Astrocyte (in vitro differentiated cells and primary cell): ENCODE data around the gene CECR2. TPM values are rescaled to one million over a fixed set of nuclear protein-coding genes. Genes with fewer than 3 reads are reported as not detected.

ENCODE experiments used
- DNase-seq: peaks from one replicate; pipeline ENCODE4 v3.0.0-alpha.2; 2010; ENCODE audit warnings: low read depth
- FAIRE-seq: peaks from 2 replicates; lab custom pipeline; 2011; peaks lifted over from hg19 to GRCh38; lab: Jason Lieb, UNC
- H2AFZ ChIP-seq: 2 replicates; pipeline ENCODE4 v1.6.0; 2012; ENCODE audit warnings: low read depth, low read length, inconsistent platforms
- H3K27ac ChIP-seq: 2 replicates; pipeline ENCODE4 v1.5.1; 2011; ENCODE audit warnings: low read depth, low read length, inconsistent platforms
- H3K27me3 ChIP-seq: 2 replicates; pipeline ENCODE4 v1.6.0; 2011; ENCODE audit warnings: low read length, inconsistent platforms; ENCODE audit not compliant: insufficient read depth
- H3K36me3 ChIP-seq: 2 replicates; pipeline ENCODE4 v1.5.1; 2011; ENCODE audit warnings: low read length, inconsistent platforms; ENCODE audit not compliant: insufficient read depth
- H3K4me1 ChIP-seq: 2 replicates; pipeline ENCODE4 v1.5.1; 2011; ENCODE audit warnings: low read length, inconsistent platforms; ENCODE audit not compliant: insufficient read depth
- H3K4me2 ChIP-seq: 2 replicates; pipeline ENCODE4 v1.6.0; 2012; ENCODE audit warnings: low read length, inconsistent platforms
- H3K4me3 ChIP-seq: 2 replicates; pipeline ENCODE4 v1.5.1; 2011; ENCODE audit warnings: low read depth, mild to moderate bottlenecking, low read length, inconsistent platforms; ENCODE audit not compliant: insufficient read depth
- H3K79me2 ChIP-seq: 2 replicates; pipeline ENCODE4 v1.6.0; 2012; ENCODE audit warnings: mild to moderate bottlenecking, low read length, inconsistent platforms; ENCODE audit not compliant: insufficient read depth
- H3K9ac ChIP-seq: 2 replicates; pipeline ENCODE4 v1.6.0; 2012; ENCODE audit warnings: mild to moderate bottlenecking, low read length, inconsistent platforms
- H3K9me3 ChIP-seq: 2 replicates; pipeline ENCODE4 v1.5.1; 2012; ENCODE audit warnings: low read depth, mild to moderate bottlenecking, low read length, inconsistent platforms; ENCODE audit not compliant: insufficient read depth
- H4K20me1 ChIP-seq: 2 replicates; pipeline ENCODE4 v1.6.0; 2012; ENCODE audit warnings: low read length, inconsistent platforms; ENCODE audit not compliant: insufficient read depth
- H3K27ac Mint-ChIP-seq: one replicate; pipeline ENCODE4 v1.8.0; 2021; ENCODE audit warnings: mild to moderate bottlenecking, mixed read lengths; ENCODE audit not compliant: unreplicated experiment
- H3K27me3 Mint-ChIP-seq: one replicate; pipeline ENCODE4 v1.8.0; 2021; ENCODE audit warnings: low read depth, mixed read lengths; ENCODE audit not compliant: unreplicated experiment
- H3K36me3 Mint-ChIP-seq: one replicate; pipeline ENCODE4 v1.8.0; 2021; ENCODE audit warnings: low read depth, mixed read lengths; ENCODE audit not compliant: unreplicated experiment
- H3K4me1 Mint-ChIP-seq: one replicate; pipeline ENCODE4 v1.8.0; 2021; ENCODE audit warnings: low read depth, mixed read lengths; ENCODE audit not compliant: unreplicated experiment
- H3K4me3 Mint-ChIP-seq: one replicate; pipeline ENCODE4 v1.8.0; 2021; ENCODE audit warnings: mild to moderate bottlenecking, moderate library complexity, mixed read lengths; ENCODE audit not compliant: unreplicated experiment
- H3K9me3 Mint-ChIP-seq: one replicate; pipeline ENCODE4 v1.8.0; 2021; ENCODE audit warnings: mild to moderate bottlenecking, mixed read lengths; ENCODE audit not compliant: unreplicated experiment
- CTCF ChIP-seq: IDR thresholded peaks from 2 replicates; pipeline ENCODE4 v1.5.1; 2011; ENCODE audit warnings: low read depth, mild to moderate bottlenecking, inconsistent platforms, low read length, moderate library complexity; ENCODE audit not compliant: insufficient read depth
- EZH2 ChIP-seq: IDR thresholded peaks from 2 replicates; pipeline ENCODE4 v1.6.1; 2012; ENCODE audit warnings: mild to moderate bottlenecking, low read length, inconsistent platforms; ENCODE audit not compliant: insufficient read depth
- total RNA-seq: library from RNA; stranded (reverse); gene quantifications from 2 replicates; pipeline ENCODE4 v1.2.1, GENCODE V29; 2021

The CECR2 gene
- total RNA-seq, 1 donor from 2014 or later, result 15.7 TPM

GRCh38 chr22:17603668-17604067, 234.4 kb downstream of the CECR2 start:
- H3K4me1 Mint-ChIP-seq, result peaks cover 2% of the 10 kb centered on the region
- FAIRE-seq, result no peak
- no peak for DNase-seq
- H3K36me3 Mint-ChIP-seq, result peaks cover 7% of the 10 kb centered on the region
- no peaks in the 10 kb centered on the region for H3K27me3 Mint-ChIP-seq
- Histone ChIP-seq H3K9me3 (no peaks in the 10 kb centered on the region), H4K20me1 (peaks cover 52% of the 10 kb centered on the region), H3K9ac (no peak overlapping the region), H3K36me3 (peaks cover 25% of the 10 kb centered on the region), H2AFZ (no peak overlapping the region), H3K79me2 (peaks cover 41% of the 10 kb centered on the region), H3K27ac (no peak overlapping the region), H3K27me3 (no peaks in the 10 kb centered on the region), H3K4me1 (no peaks in the 10 kb centered on the region), H3K4me3 (no peak overlapping the region), H3K4me2 (no peak overlapping the region)
- no peak overlapping the region for H3K27ac Mint-ChIP-seq
- H3K9me3 Mint-ChIP-seq, result no peaks in the 10 kb centered on the region
- H3K4me3 Mint-ChIP-seq, result no peak overlapping the region
- TF ChIP-seq CTCF (no peak), EZH2 (no peak)

- FAIRE-seq, result no peak
- H4K20me1 ChIP-seq, result peaks cover 57% of the 10 kb centered on the region
- DNase-seq, result no peak
- no peak overlapping the region for H3K4me3 ChIP-seq
- Mint-ChIP-seq H3K36me3 (peaks cover 6% of the 10 kb centered on the region), H3K4me1 (peaks cover 2% of the 10 kb centered on the region), H3K4me3 (no peak overlapping the region), H3K27me3 (no peaks in the 10 kb centered on the region), H3K9me3 (no peaks in the 10 kb centered on the region), H3K27ac (no peak overlapping the region)
- H3K4me1 ChIP-seq, result no peaks in the 10 kb centered on the region
- no peak overlapping the region for H2AFZ ChIP-seq
- no peak overlapping the region for H3K4me2 ChIP-seq
- H3K9ac ChIP-seq, result no peak overlapping the region
- peaks cover 24% of the 10 kb centered on the region for H3K36me3 ChIP-seq
- H3K79me2 ChIP-seq, result peaks cover 49% of the 10 kb centered on the region
- H3K27ac ChIP-seq, result no peak overlapping the region
- H3K27me3 ChIP-seq, result no peaks in the 10 kb centered on the region
- no peaks in the 10 kb centered on the region for H3K9me3 ChIP-seq
- TF ChIP-seq EZH2, result no peak
Measured at GRCh38 chr22:17606496-17606895, 237.2 kb downstream of the CECR2 start.

Other genes with a start within 250 kb of the CECR2 start
- gene TMEM121B, start 248.1 kb upstream of the CECR2 start, total RNA-seq, result 1.6 and 1.9 TPM in 2 replicates
- gene HDHD5, start 210.2 kb upstream of the CECR2 start, total RNA-seq, result 27.6 and 28.8 TPM in 2 replicates
- 5.0 and 6.4 TPM in 2 replicates for gene ADA2, start 150.0 kb upstream of the CECR2 start, total RNA-seq
- 0.48 and 0.55 TPM in 2 replicates for gene SLC25A18, start 194.0 kb downstream of the CECR2 start, total RNA-seq